Measurements from ENCODE around the gene CDH24. TPM values are rescaled to one million over a fixed set of nuclear protein-coding genes. Genes with fewer than 3 reads are reported as not detected.

CDH24 gene
- total RNA-seq, 2 donors from 2014 or later: 0.48 TPM

DNA sequence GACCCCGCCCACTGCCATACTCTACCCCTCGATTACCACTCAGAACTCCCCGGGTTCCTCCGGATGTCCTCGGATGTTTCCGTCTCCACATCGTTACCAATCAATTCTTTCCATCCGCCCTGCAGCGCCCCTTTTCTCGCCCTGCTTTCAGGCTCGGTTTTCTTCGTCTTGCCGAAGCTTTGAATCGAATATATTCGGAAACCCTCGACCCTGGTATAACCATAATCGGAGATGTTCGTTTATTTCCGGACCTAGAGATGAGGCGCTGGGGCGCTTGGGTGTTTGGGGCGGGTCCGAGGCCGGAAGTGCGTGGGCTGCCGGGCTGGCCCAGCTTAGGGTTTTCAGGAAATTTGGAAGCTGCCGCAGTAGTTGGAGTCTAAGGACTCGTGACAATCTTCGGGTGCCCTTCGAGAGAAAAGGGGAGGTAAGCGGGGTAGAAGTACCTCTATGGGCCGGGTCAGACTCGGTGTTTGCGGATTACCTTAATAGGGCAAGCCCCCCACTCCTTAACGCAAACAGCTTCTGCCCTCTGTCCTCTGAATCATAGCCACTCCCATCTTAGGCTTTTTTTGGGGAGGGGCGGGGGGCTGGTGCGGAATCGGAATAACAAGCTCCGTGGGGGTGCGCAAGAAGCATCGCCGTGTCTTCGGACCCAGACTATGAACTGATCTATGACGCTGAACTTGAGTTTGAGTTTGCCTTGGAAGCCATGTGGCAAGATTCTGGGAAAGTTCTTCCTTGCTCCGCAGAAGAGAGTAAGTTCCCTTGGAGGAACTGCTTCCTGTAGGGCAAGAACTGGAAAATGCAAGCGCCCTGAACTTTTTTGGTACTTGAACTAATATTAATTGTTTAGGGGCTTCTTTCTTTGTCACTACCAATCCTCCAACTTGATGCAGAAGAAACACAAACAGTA lies 38.1 kb upstream of the CDH24 start, which contains the start of gene C14orf119:
Gene C14orf119 (plus strand): TSS at position 310 of the 913 bp plus-strand sequence. CDS start 2,154 bp downstream, outside the sequence.
- peak; percentile 90 for ATAC-seq (replicated peaks)
- Mint-ChIP-seq H3K9me3 (no peaks in the 10 kb centered on the region), H3K4me1 (peaks cover 24% of the 10 kb centered on the region), H3K36me3 (ENCODE audit: low read depth) (peaks cover 64% of the 10 kb centered on the region), H3K27ac (no peak within 1 kb of the TSS), H3K27me3 (no peaks in the 10 kb centered on the region), H3K4me3 (no peak within 1 kb of the TSS)

DNA sequence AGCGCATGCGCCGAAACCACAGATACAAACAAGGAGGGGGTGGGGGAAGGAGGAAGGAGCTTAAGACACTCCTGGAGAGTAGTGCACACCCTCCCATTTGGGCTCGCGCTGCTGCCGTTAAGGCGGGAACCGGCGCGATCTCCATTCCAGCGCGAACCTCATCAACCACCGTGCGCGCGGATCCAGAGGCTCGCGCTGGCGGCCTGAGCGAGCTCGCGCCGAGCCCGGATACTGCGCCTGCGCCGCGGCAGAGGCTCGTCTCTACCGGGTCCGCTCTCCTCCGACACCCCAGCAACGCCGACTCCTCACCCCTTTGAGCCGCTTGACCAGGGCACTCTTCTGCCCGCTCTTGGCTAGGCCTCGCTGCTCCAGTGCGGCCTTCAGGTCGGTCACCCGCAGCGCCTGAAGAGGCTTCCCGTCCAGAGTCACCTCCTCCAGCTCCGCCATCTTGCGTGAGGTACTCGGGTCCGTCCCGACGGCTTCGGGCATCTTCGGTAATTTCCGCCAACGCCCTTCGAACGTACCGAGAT lies 37.4 kb upstream of the CDH24 start, which contains the start of gene ACIN1:
Gene ACIN1 (minus strand): TSS at position 471 of the 530 bp plus-strand sequence. CDS start 24 bp downstream, at position 447.
- peaks cover 72% of the 10 kb centered on the region for H3K36me3 Mint-ChIP-seq (ENCODE audit: low read depth)
- ATAC-seq (replicated peaks): peak; percentile 47

DNA sequence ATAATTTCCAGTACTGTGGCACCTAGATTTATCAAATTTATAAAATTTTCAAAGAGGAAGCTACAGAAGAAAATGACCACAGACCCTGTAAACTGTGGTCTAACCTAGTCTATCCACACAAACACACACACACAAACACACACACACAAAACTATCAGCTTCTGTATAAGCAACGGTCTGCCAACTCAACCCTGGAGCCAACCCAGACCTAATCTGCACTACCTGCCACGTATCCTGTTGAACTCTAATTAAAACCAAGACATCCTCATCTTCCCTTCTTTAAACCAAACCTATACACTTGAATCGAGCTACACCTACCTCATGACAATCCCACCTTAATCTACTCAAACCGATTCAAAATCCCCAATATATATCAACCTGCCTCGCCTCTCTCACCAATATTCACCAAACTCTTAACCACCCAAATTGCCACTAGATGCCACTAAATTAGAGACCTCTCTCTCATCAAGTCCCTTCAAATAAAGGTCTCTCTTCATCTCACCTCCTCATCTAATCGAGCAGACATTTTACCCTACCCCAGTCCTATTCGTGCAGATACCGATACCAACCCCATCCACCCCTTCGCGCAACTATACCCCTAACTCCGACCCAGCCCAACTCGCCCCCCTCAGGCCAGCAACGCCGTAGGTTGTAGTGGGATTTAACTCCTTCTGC lies 36.8 kb upstream of the CDH24 start:
- Mint-ChIP-seq H3K27me3 (no peaks in the 10 kb centered on the region), H3K4me1 (peaks cover 24% of the 10 kb centered on the region), H3K36me3 (ENCODE audit: low read depth) (peaks cover 74% of the 10 kb centered on the region)

More for the DNA sequence above, 37.4 kb upstream of the CDH24 start, which contains the start of gene ACIN1:
- Mint-ChIP-seq H3K4me3 (no peak within 1 kb of the TSS), H3K27me3 (no peaks in the 10 kb centered on the region), H3K9me3 (no peaks in the 10 kb centered on the region), H3K4me1 (peaks cover 24% of the 10 kb centered on the region), H3K27ac (no peak within 1 kb of the TSS)

DNA sequence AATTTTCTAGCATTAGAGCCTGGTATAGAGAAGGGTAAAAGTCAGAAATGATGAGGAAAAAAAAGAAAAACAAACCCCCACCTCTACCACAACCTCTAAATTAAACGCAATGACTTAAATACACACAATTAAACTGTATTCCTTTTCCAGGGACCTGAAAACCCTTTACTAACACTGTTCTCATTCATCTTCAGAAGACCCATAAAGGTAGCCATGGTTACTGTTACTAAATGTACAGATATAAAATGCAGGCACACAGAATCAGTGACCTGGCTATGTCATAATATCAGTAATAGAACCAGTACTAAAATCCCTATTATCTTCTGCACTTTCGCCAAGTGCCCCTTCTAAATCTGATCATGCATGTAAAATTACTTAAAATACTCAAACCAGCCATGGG lies 36.2 kb upstream of the CDH24 start:
- H3K27ac Mint-ChIP-seq: no peak overlapping the region
- H3K4me1 Mint-ChIP-seq: peaks cover 24% of the 10 kb centered on the region
- no peak for ATAC-seq (replicated peaks)
- H3K9me3 Mint-ChIP-seq: no peaks in the 10 kb centered on the region
- H3K36me3 Mint-ChIP-seq (ENCODE audit: low read depth): peaks cover 74% of the 10 kb centered on the region
- no peak overlapping the region for H3K4me3 Mint-ChIP-seq
- no peaks in the 10 kb centered on the region for H3K27me3 Mint-ChIP-seq

More for the DNA sequence above, 36.8 kb upstream of the CDH24 start:
- Mint-ChIP-seq H3K4me3 (no peak overlapping the region), H3K9me3 (no peaks in the 10 kb centered on the region), H3K27ac (no peak overlapping the region)
- no peak for ATAC-seq (replicated peaks)

DNA sequence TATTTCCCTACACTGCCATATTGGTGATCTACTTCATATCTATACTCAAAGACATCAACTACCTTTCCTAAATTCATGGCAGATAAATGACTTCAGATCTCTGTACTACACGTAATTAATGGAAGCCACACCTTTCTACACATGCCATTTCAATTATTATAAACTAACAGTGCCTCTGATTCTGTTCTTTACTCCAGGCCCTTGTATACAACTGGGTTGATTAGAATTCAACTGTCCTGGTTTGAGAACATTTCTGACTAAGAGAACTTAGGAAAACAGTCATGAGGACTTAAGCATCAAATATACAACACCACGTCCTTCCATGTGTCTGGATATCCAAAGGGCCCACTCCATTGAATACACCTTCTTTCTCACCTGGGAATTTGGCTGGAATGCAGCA lies 35.8 kb upstream of the CDH24 start:
- ATAC-seq (replicated peaks): no peak
- H3K36me3 Mint-ChIP-seq (ENCODE audit: low read depth): peaks cover 74% of the 10 kb centered on the region
- H3K27ac Mint-ChIP-seq: no peak overlapping the region
- H3K4me3 Mint-ChIP-seq: no peak overlapping the region
- H3K9me3 Mint-ChIP-seq: no peaks in the 10 kb centered on the region
- H3K27me3 Mint-ChIP-seq: no peaks in the 10 kb centered on the region
- peaks cover 24% of the 10 kb centered on the region for H3K4me1 Mint-ChIP-seq

DNA sequence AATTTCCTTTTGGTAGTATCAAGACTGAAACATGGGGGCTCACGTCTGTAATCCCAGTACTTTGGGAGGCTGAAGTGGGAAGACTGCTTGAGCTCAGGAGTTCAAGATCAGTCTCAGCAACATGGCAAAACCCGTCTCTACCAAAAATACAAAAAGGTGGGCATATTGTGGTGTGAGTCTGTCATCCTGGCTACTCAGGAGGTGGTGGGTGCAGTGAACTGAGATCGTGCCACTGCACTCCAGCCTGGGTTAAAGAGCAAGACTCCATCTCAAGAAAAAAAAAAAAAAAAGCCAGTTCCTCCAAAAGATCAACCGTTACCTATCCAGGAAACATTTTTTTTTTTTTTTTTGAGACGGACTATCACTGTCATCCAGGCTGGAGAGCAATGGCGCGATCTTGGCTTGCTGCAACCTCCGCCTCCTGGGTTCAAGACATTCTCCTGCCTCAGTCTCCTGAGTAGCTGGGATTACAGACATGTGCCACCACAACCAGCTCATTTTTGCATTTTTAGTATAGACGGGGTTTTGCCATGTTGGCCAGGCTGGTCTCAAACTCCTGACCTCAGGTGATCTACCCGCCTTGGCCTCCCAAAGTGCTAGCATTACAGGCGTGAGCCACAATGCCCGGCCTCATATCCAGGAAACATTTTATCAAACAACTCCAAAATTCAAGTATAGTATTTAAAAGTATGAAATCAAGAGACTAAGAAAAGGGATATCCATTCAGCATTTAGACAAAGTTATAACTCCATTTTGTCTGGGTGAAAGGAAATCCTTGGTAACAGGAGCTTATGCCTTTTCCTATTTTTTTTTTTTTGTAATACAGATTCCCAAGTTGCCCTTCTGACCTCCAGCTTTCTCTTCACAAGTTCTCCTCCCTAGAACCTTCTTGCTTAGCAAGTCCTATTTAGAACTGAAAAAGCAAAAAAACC lies 34.2 kb upstream of the CDH24 start:
- no peaks in the 10 kb centered on the region for H3K27me3 Mint-ChIP-seq
- H3K27ac Mint-ChIP-seq: peak overlapping the region; percentile 82
- H3K4me1 Mint-ChIP-seq: peaks cover 22% of the 10 kb centered on the region
- H3K4me3 Mint-ChIP-seq: no peak overlapping the region
- ATAC-seq (replicated peaks): no peak
- no peaks in the 10 kb centered on the region for H3K9me3 Mint-ChIP-seq
- H3K36me3 Mint-ChIP-seq (ENCODE audit: low read depth): peaks cover 74% of the 10 kb centered on the region

DNA sequence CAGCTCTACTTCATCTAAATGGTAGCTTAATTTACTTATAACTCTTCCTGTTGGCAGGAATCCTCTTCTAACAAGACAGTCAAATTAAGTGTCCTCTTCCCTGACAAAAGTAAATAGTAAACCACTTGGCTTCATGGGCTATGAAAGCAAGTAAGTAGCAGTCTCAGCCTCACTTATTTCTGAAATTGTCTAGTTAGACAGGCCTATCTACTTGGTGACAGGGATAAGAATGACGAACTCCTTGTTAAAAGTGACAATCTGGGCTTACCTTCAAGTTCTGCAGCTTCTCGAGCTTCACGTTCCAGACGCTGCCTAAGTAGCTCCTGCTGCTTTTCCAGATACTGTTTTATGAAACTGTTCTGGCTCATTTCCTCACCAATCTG lies 32.9 kb upstream of the CDH24 start:
- H3K4me1 Mint-ChIP-seq: peaks cover 31% of the 10 kb centered on the region

DNA sequence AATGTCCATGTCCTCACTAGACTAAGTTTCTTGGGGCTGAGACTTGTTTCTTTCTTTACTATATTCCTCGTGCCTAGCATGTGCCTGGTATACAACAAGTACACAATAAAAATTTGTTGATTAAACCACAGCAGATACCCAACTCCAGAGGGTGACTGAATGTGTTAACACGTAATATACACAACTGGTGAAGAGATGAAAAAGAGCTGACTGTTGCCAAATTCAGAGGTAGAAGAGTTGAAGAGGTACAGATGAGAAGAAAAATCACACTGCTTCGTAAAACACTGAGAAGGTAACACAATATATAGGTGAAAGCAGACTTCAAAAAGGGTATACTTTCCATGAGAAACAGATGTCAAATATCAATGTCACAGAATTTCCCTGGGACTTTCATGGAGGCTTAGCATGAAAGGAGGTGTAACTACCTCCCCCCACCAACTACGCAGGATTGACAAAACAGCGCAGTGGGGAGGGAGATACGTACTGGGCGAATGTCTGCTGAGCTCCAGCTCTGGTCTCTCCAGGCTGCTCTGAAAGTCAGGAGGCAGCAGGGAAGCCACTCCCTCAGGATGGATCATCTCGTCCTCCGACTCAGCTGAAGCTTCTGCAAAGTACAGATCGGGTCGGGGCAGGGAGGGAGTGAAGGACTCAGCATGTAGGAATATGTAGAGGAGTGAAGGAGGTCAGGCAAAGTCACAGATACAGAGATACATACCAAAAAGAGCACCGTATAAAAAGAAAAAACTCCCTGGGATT lies 32.4 kb upstream of the CDH24 start:
- H3K27ac Mint-ChIP-seq: no peak overlapping the region
- peaks cover 90% of the 10 kb centered on the region for H3K36me3 Mint-ChIP-seq (ENCODE audit: low read depth)

More for the DNA sequence above, 32.9 kb upstream of the CDH24 start:
- Mint-ChIP-seq H3K4me3 (no peak overlapping the region), H3K27ac (peak overlapping the region; percentile 12), H3K27me3 (no peaks in the 10 kb centered on the region), H3K9me3 (no peaks in the 10 kb centered on the region), H3K36me3 (ENCODE audit: low read depth) (peaks cover 84% of the 10 kb centered on the region)
- no peak for ATAC-seq (replicated peaks)

DNA sequence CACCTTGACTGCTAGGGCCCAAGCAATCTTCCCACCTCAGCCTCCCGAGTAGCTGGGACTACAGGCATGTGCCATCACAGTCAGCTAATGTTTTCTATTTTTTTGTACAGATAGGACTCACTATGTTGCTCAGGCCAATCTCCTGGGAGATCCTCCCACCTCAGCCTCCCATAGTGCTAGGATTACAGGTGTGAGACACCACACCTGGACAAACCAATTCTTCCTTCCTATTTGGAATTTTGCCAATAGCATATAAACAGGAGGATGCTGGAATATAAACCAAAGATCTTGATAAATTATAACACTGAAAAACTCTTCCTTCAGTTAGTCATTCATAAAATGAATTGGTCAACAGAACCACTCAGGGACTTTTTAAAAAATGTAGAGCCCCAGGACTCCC lies 29.2 kb upstream of the CDH24 start:
- H3K9me3 Mint-ChIP-seq: no peaks in the 10 kb centered on the region
- H3K4me3 Mint-ChIP-seq: no peak overlapping the region
- H3K27me3 Mint-ChIP-seq: no peaks in the 10 kb centered on the region
- peaks cover 18% of the 10 kb centered on the region for H3K4me1 Mint-ChIP-seq
- ATAC-seq (replicated peaks): no peak
- peak overlapping the region; percentile 87 for H3K27ac Mint-ChIP-seq
- H3K36me3 Mint-ChIP-seq (ENCODE audit: low read depth): peaks cover 97% of the 10 kb centered on the region

More for the DNA sequence above, 32.4 kb upstream of the CDH24 start:
- Mint-ChIP-seq H3K9me3 (no peaks in the 10 kb centered on the region), H3K4me1 (peaks cover 32% of the 10 kb centered on the region), H3K27me3 (no peaks in the 10 kb centered on the region), H3K4me3 (no peak overlapping the region)
- no peak for ATAC-seq (replicated peaks)

DNA sequence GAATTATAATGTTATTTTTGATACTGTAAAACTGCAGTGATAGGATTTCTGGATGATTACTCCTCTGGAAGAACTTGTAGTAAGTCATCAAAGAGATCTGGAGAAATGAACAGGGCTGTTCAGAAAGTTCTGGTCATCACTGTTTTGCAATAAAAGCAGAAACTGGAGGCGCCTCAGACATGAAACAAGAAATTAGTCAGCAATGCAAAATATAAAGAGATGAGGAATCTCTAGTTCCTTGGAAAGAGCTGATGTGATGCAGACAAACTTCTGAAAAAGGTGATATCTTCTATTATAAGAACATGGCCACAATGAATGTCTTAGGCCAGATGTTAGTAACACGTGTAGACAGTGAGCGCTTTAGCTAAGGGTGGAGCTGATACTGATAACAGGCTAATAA lies 28.1 kb upstream of the CDH24 start:
- peaks cover 97% of the 10 kb centered on the region for H3K36me3 Mint-ChIP-seq (ENCODE audit: low read depth)
- peak overlapping the region; percentile 87 for H3K27ac Mint-ChIP-seq
- peak; percentile 95 for ATAC-seq (replicated peaks)

DNA sequence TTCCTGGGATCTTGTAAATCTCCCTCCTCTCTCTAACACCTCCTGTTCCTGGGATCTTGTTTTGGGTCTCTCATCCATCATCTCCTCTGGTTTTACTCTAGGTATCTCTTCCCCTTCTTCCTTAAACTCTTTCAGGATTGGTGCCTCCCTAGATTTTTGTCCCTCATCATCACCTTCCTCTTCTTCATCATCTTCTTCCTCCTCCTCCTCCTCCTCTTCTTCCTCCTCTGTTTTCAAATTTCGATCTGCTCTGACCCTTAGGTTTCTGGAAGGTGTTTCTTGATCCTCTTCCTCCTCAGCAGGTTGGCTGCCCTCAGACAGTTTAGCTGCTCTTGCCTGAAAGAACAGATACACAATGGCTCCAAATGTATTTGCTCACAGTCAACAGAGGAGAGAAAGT lies 23.2 kb upstream of the CDH24 start:
- ATAC-seq (replicated peaks): no peak
- Mint-ChIP-seq H3K4me1 (peaks cover 2% of the 10 kb centered on the region), H3K27ac (peak overlapping the region; percentile 2), H3K4me3 (no peak overlapping the region), H3K36me3 (ENCODE audit: low read depth) (peaks cover 97% of the 10 kb centered on the region), H3K27me3 (no peaks in the 10 kb centered on the region), H3K9me3 (no peaks in the 10 kb centered on the region)

More for the DNA sequence above, 28.1 kb upstream of the CDH24 start:
- Mint-ChIP-seq H3K9me3 (no peaks in the 10 kb centered on the region), H3K27me3 (no peaks in the 10 kb centered on the region), H3K4me3 (peak overlapping the region; percentile 62), H3K4me1 (peaks cover 18% of the 10 kb centered on the region)

DNA sequence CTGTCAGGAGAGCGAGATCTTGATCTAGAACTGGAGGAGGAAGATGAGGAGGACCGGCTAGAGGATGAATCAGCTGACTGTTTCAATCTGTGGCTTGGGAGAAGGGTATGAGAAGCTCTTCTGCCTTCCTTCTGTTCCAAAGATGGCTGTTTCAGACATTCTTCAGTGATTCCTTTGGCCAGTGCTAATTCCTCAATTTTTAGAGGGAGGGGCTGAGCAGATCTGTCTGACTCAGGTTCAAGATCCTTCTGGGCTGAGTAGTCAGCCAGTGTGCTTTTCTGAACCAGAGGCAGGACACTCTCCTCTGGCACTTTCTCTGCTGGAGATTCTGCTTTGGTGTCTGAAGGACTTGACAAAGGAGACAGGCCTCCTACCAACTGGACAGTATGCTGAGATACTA lies 22.4 kb upstream of the CDH24 start:
- Mint-ChIP-seq H3K4me3 (no peak overlapping the region), H3K9me3 (no peaks in the 10 kb centered on the region), H3K4me1 (no peaks in the 10 kb centered on the region), H3K36me3 (ENCODE audit: low read depth) (peaks cover 97% of the 10 kb centered on the region), H3K27me3 (no peaks in the 10 kb centered on the region), H3K27ac (peak overlapping the region; percentile 2)
- ATAC-seq (replicated peaks): no peak

DNA sequence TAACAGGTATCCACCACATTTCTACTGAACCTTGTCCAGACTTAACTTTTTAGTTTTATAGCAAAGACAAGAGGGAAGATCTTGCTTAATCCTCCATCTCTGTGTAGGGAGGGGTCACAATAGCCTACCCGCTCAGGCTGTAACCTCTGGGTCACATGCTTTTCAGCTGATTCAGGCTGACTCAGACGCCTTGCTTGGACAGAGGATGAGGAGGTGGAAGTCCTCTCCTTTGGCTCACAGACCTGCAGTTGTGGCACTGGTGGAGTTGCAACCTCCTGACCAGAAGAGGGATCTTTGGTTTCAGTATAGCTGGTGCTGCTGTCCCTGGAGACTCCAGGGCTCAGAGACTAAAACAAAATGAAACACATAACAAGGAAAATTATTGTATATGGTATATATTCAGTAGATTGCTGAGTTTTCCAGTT lies 21.4 kb upstream of the CDH24 start:
- Mint-ChIP-seq H3K27ac (peak overlapping the region; percentile 2), H3K27me3 (no peaks in the 10 kb centered on the region)

More for the DNA sequence above, 21.4 kb upstream of the CDH24 start:
- no peaks in the 10 kb centered on the region for H3K4me1 Mint-ChIP-seq
- no peaks in the 10 kb centered on the region for H3K9me3 Mint-ChIP-seq
- peaks cover 97% of the 10 kb centered on the region for H3K36me3 Mint-ChIP-seq (ENCODE audit: low read depth)
- peak; percentile 70 for ATAC-seq (replicated peaks)
- no peak overlapping the region for H3K4me3 Mint-ChIP-seq
